Measurements from ENCODE around the gene SPOUT1. TPM values are rescaled to one million over a fixed set of nuclear protein-coding genes. Genes with fewer than 3 reads are reported as not detected.
"Not testable (repeated sequence)": the region's sequence is repeated elsewhere in the genome, so short reads cannot be mapped to it uniquely, and the experiment has no call there.

Gene SPOUT1
- total RNA-seq, 4 donors from 2014 or later = 14.0 to 29.2 (median 20.5) TPM

- WGBS, 2 donors = 82 to 100% methylated on average over 1 to 6 of the region's 6 CpGs
- Histone ChIP-seq H3K36me3 (no peaks in the 10 kb centered on the region), H3K4me3 (no peak overlapping the region), H3K27ac (peak overlapping the region in 3 of 4 donors; percentile 46 to 81 (median 50)), H3K27me3 (no peaks in the 10 kb centered on the region), H3K9me3 (no peaks in the 10 kb centered on the region), H3K4me1 (peaks cover 6 to 57% (median 28%) of the 10 kb centered on the region in 3 donors)
- intact Hi-C loops (cut with DNase I) = loop anchor here (5.0 kb wide), 1 partner anchor 65 kb away; no protein-coding TSS in a partner anchor
- DNase-seq = no peak
- no peak for TF ChIP-seq CTCF (IDR thresholded peaks at IDR 0.05)
- TF ChIP-seq POLR2A (IDR thresholded peaks at IDR 0.05) = no peak
Measured at GRCh38 chr9:128862401-128862851, 32.8 kb upstream of the SPOUT1 start.

DNA sequence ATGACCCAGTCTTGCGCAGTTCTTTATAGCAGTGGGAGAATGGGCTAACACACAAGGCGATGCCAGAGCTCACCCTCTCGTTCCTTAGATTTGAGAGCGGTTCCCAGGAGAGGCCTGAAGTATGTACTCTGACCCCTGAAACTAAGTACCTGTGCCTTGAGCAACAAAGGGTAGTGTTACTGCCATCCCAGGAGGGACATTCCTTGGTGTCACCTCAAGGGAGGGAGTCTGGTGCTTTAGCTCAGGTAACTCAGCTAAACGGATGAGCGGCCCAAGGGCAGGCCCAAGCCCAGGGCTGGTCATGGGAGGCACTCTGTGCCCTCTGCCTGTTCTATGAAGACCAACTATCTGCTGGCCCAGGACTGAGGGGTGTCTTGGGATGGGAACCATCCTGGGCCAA is 31.9 kb upstream of the SPOUT1 start:
- Histone ChIP-seq H3K27me3 (no peaks in the 10 kb centered on the region), H3K36me3 (no peaks in the 10 kb centered on the region), H3K4me3 (no peak overlapping the region), H3K9me3 (no peaks in the 10 kb centered on the region), H3K4me1 (peaks cover 6 to 65% (median 32%) of the 10 kb centered on the region in 3 donors), H3K27ac (peak overlapping the region; percentile 0 to 81 (median 62))
- no peak for DNase-seq
- WGBS, 2 donors = 96 to 100% methylated on average over 2 to 4 of the region's 6 CpGs
- intact Hi-C loops (cut with DNase I) = loop anchor here (5.0 kb wide), 1 partner anchor 66 kb away; no protein-coding TSS in a partner anchor
- TF ChIP-seq POLR2A (IDR thresholded peaks at IDR 0.05) = no peak
- no peak for TF ChIP-seq CTCF (IDR thresholded peaks at IDR 0.05)

- no peaks in the 10 kb centered on the region for H3K9me3 ChIP-seq
- 61 to 72% methylated on average over 5 of the region's 5 CpGs for WGBS, 2 donors
- peaks cover 6 to 66% (median 32%) of the 10 kb centered on the region in 3 donors for H3K4me1 ChIP-seq
- H3K36me3 ChIP-seq = no peaks in the 10 kb centered on the region
- no peaks in the 10 kb centered on the region for H3K27me3 ChIP-seq
- DNase-seq = no peak
- H3K4me3 ChIP-seq = no peak overlapping the region
- no peak for TF ChIP-seq CTCF (IDR thresholded peaks at IDR 0.05)
- no peak for TF ChIP-seq POLR2A (IDR thresholded peaks at IDR 0.05)
- peak overlapping the region; percentile 49 to 81 (median 77) for H3K27ac ChIP-seq
- intact Hi-C loops (cut with DNase I) = loop anchor here (5.0 kb wide), 1 partner anchor 66 kb away; no protein-coding TSS in a partner anchor
Measured at GRCh38 chr9:128860937-128861336, 31.3 kb upstream of the SPOUT1 start.

DNA sequence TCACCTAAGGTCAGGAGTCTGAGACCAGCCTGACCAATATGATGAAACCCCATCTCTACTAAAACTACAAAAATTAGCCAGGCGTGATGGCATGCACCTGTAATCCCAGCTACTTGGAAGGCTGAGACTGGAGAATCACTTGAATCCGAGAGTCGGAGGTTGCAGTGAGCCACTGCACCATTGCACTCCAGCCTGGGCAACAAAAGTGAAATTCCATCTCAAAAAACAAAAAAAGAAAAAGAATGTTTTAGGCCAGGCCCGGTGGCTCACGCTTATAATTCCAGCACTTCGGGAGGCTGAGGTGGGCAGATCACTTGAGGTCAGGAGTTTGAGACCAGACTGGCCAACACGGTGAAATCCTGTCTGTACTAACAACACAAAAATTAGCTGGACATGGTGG is 28.9 kb upstream of the SPOUT1 start:
- H3K27ac ChIP-seq; H3K36me3 ChIP-seq; H3K4me3 ChIP-seq; intact Hi-C loops (cut with DNase I); DNase-seq; H3K9me3 ChIP-seq; H3K27me3 ChIP-seq: not testable (repeated sequence)
- WGBS, 2 donors = 93 to 100% methylated on average over 6 to 7 of the region's 7 CpGs
- H3K4me1 ChIP-seq = peaks cover 3 to 59% (median 27%) of the 10 kb centered on the region in 3 donors

DNA sequence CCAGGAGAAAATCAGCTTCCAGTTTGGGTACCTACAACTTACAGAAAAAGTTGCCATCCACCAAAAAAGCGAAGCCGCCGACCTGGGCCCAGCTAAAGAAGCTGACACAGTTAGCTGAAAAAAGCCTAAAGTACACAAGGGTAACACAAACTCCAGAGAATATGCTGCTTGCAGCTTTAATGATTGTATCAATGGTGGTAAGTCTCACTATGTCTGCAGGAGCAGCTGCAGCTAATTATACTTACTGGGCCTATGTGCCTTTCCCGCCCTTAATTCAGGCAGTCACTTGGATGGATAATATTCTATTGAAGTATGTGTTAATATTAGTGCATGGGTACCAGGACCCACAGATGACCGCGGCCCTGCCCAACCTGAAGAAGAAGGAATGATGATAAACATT is 24.9 kb upstream of the SPOUT1 start:
- H3K36me3 ChIP-seq; H3K27me3 ChIP-seq; DNase-seq; intact Hi-C loops (cut with DNase I); H3K4me3 ChIP-seq; H3K27ac ChIP-seq; H3K9me3 ChIP-seq: not testable (repeated sequence)
- WGBS, 2 donors = 91 to 98% methylated on average over 6 of the region's 6 CpGs
- peaks cover 0 to 34% (median 5%) of the 10 kb centered on the region in 3 donors for H3K4me1 ChIP-seq

- 86 to 87% methylated on average over 2 of the region's 2 CpGs for WGBS, 2 donors
- H3K4me1 ChIP-seq = peaks cover 0 to 26% (median 5%) of the 10 kb centered on the region in 3 donors
- H3K27me3 ChIP-seq; H3K4me3 ChIP-seq; DNase-seq; H3K36me3 ChIP-seq; H3K27ac ChIP-seq; H3K9me3 ChIP-seq; intact Hi-C loops (cut with DNase I): not testable (repeated sequence)
Measured at GRCh38 chr9:128852646-128853045, 23.1 kb upstream of the SPOUT1 start.
